NCI-H526 (cell line): ENCODE data around the gene ATXN1.
"Not testable (repeated sequence)": the region's sequence is repeated elsewhere in the genome, so short reads cannot be mapped to it uniquely, and the experiment has no call there.

Source experiments
- DNase-seq, 2 experiments: peaks; one replicate each; lab custom pipeline; 2025; lab: John Stamatoyannopoulos, UW

Gene ATXN1

DNA sequence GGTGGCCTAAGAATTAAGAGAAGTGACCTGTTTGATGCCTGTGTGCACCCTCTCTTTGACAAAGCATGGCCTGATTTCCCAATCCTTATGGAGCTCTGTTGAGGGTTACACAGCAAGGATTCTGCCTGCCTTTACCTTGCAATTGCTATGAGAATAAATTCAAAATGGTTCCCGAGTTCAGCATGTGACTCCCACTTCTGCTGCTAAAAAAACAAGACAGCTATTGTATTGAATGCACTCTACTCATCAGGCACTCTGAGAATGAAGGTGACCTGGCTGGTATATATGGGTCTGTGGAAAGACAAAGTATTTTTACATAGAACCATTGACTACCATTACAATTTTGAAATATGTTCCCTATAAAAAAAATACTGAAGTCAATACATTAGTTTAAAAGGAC lies 190.3 kb downstream of the ATXN1 start:
- DNase-seq, result no peak

DNA sequence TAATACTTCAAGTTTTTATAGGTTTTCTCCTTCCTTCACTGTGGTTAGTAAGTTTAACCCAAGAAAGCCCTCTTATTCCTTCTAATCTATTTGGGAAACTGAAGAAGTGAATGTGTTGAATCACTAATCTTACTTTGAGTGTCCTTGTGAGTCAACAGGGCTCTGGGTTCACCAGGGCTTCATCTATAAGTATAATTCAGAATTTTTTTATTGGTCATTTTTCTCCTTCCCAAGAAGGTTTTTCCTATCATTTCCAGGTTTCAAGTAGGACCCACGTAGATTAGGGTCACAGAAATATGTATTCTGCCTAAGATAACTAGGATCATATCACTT lies 191.1 kb downstream of the ATXN1 start:
- no peak for DNase-seq

DNA sequence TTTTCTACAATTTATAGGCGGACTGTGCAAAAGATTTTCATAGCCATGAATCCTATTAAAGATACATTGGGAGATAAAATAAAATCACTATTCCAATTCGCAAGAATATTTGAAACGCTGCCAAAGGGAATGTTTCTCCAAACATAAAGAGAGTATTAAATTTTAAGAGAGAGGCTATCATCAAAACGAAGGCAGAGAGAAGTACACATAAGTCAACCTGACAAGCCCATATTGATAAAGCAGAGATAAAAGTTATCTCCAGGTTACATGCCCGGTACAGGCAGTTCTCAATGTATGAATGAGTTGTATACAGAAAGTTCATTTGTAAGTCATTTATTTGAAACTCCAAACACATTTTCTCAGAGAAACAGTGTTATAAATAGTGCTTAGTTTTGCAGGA lies 193.1 kb downstream of the ATXN1 start:
- no peak for DNase-seq

DNA sequence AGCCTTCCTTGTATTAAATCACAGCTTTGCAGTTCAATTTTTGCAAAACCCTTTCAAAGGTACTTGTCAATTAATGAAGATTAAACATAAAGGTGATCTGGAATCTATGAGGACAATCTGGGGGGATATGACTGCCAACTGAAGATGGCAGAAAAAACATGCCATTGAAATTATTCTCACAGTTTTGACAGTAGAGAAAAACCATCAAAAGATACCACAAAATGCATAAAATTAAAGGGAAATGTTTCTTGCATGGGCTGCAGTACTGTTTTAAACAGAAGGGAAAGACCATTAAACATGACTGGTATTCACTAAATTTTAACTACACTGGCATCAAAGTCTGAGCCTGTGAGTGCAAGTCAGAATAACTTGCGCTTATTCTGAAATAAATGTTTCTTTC lies 194.2 kb downstream of the ATXN1 start:
- no peak for DNase-seq

DNA sequence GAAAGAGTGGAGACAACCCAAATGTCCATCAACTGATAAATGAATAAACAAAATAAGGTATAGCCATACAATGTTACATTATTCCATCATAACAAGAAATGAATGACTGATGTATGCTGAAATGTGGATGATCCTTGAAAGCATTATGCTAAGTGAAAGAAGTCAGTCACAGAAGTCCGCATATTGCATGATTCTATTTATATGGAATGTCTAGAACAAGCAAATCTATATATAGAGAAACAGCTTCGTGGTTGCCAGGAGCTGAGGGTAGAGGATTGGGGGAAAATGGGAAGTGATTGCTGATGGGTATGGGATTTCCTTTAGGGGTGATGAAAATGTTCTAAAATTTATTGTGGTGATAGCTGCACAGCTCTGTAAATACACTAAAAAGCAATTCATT lies 196.8 kb downstream of the ATXN1 start:
- DNase-seq, result no peak

DNA sequence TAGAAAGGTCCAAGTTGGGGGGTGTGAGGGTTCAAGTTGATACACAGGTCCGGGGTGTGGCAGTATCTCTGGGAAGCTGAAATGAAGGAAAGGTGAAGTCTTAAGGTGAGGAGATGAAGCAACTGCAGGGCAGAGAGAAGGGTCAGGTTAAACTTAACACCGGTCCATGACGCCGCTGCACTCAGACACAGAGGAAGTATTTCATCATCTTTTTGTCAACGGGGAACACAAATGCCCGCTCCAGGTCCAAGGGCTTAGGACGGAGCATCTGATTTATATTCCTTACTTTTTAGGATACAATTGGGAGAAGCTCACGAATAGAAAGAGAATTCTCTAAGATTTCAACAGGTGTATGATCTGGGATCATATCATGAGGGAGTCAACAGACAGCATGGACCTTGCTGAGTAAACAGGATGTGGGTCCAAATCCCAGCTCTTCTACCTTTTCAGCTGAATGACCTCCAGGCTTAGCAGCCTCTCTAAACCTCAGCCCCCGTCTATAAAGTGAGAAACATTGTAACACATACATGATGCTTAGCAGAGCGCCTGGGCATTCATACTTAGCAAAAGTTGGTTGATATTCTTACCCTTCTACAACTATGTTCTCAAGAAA lies 197.5 kb downstream of the ATXN1 start:
- DNase-seq, result no peak

DNA sequence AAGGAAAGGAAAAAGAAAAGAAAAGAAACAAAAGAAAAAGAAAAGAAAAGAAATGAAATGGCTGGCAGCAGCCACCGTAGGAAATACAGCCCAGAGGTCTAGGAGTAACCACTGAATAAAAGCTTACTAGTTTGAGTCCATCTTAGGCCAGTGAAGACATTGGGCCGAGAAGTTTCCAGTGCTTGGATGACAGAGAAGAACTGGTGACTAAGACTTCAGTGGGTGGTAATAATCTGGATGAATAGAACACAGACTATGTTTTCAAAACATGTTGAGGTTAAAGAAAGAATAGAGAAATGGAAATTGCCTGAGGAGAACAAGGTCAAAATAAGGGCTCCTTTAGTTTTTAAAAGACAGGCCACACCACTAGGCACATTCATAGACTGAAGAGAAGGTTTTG lies 198.8 kb downstream of the ATXN1 start:
- DNase-seq, result no peak

DNA sequence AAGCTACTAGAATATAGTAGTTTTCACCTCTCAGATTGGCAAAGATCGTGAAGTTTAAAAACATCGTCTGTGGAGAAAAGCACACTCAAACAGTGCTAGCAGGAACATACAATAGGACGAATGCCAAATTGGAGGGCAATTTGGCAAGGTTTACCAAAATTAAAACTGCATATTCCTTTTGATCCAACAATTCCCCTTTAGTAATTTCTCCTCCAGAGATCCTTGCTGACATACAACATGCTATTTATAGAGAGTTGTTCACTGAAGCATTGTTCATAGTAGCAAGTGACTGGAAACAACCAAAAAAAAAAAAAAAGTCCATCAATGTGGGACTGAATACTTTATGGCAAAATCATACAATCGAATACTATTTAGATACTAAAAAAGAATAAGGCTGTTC lies 202.2 kb downstream of the ATXN1 start:
- DNase-seq, result no peak

DNA sequence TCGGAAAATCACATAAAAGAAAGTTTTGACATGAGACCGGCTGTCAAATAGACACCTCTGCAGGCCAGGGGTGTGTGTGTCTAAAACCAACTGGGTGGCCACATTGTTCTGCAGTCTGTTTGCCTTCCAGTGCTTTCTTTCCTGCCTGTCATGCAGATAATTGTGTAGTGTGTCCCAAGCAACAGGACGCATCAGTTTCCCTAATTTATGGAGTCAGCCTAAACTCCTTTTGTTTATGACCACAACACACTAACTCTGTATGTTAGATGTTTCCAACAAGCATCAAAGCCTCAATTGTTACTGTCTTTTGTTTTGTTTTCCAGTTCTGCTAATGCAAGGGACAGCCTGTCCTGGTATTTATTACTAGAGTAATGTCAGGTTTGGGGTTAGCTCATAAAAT lies 205.7 kb downstream of the ATXN1 start:
- no peak for DNase-seq

DNA sequence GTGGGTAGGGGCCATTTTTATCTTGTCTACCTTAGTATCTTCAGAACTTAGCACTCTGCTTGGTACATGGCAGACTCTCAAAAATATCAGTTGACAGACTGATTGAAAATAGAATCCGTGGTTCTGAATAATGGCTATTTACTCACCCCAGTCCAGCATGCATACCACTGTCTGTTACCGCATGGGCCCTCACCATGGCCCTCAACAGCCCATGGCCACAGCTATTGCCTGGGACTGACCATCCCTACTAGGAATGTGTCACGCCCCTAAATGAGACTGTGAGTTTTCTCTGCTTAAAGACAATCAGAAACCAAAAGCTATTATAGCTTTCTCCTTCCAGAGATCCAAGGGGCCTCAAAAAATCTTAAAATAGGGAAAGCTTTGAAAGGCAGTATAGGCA lies 207.7 kb downstream of the ATXN1 start:
- DNase-seq, result no peak

DNA sequence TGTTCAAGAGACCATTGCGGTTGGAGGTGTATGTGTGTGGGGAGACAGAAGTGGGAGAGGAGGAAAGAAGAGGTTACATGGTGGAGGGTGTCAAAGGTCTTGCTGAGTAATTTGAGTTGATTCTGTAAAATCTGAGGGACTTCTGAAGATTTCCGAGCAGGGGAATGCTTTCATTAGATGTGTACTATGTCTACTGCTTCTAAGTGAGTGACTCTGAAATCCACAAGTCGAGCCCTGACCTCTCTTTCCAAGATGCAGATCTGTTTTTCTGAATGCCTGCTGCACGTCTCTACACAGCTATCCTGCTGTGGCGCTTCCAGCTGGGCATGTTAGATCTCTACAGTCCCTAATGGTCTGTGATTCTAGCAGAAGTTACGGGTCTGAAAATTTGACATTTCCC lies 209.8 kb downstream of the ATXN1 start:
- DNase-seq, result no peak

DNA sequence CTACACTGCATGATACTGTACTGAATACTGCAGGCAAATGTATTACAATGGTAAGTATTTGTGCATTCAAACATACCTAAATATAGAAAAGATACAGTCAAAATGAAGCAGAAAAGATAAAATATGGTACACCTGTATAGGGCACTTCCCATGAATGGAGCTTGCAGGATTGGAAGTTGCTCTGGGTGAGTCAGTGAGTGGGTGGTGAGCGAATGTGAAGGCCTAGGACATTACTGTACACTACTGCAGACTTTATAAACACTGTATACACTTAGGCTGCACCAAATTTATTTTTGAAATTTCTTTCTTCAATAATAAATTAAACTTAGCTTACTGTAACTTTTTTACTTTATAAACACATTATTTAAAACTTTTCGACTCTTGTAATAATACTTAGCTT lies 213.1 kb downstream of the ATXN1 start:
- DNase-seq, result no peak

DNA sequence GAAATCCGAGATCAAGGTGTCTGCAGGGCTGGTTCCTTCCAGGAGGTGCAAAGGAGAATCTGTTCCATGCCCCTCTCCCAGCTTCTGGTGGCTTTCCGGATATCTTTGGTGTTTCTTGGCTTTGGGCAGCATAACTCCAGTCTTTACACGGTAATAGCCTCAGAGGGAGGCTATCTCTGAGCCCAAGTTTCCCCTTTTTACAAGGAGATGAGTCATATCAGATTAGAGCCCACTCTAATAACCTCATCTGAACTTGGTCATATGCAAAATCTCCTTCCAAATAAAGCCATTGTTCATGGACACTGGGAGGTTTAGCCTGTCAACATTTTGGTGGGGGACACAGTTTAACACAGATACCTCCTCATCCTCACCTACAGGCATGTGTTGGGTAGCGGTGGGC lies 213.7 kb downstream of the ATXN1 start:
- no peak for DNase-seq

DNA sequence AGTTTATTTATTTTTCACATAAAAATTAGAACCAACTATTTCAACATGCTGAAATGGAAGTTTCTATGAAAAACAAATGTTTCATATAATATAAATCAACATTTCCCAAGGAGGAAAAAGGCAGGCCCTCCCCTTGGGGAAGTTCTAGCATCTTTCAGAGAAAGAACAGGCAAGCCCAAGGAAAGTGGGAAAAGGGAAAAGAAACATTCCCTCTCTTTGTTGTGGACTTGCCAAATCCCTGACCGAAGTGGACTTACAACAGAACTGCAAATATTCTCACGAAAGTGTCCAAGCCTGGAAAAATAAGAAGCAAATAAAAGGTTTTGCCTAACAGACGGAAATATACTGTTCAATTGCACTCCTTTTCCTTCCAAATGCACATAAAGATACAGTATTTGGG lies 214.4 kb downstream of the ATXN1 start:
- no peak for DNase-seq

DNA sequence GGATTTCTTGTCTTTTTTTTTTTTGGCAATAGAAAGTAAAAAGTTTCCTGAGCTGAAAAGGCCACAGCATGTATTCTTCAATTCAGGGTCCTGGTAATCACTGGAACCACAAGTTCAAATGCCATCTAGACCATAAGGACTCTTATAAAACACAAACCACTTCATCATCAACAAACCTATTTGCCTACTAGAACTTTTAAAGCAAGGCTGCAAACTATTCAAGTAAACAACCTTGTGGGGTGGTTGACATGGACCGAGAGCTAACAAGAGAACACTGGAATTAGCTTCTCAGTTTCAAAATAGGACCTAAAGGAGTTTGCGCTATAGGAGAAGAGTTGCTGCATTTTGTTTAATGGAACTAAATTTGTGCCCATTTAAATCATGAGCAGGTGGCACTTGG lies 215.9 kb downstream of the ATXN1 start:
- DNase-seq, result no peak

DNA sequence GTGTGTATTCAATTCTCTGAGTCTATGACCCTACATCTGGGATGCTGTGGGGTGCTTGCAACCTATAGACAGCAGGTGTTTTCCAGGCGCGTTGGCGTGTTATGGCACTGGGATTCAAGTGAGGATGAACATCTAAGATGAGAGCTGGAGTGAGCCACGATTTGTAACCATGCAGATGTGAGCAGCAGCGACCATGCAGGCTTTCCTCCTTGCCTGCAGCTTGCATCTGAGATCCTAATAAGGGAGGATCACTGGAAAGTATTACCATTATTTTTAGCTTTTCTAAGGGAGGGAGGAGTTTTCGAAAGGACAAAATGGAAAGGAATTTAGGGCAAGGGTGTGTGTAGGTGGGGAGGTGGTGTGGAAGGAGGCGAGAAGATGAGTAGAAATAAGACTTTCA lies 216.7 kb downstream of the ATXN1 start:
- DNase-seq, result no peak

DNA sequence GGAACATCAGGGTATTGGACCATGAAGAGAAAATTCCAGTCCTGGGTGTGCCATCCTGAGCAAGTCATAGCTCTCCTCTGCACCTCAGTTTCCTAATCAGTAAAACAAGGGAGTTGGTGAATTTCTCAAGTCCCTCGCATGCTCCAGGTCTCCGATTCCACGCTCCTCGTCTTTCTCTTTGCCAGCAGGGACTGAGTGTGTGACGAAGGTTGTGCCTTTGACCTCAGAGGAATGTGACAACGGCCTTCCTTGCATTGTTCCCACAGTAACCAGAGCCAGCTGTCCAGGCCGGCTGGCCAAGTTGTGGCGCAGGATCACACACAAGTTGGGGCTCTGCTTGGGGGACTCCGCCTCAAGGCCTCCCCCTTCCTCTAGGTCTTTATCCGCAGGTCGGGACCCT lies 217.3 kb downstream of the ATXN1 start:
- no peak for DNase-seq

DNA sequence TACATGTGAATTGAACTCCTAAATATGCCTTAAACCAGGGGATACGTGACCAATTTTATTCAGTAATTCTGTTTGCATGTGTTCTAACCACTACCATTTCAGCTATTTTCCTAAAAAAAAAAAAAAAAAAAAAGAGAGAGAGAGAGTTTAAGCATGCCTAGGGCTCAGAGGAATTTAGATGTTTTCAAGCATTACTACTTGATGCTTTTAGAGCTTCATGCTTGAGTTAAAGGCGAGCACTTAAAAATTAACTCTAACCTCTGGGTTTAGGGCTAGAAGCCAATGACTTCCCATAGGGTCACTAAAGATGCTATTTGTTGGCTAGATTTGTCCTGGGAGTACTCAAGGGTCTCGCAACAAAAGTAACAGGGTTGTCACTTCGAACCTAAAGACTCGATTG lies 217.7 kb downstream of the ATXN1 start:
- no peak for DNase-seq

DNA sequence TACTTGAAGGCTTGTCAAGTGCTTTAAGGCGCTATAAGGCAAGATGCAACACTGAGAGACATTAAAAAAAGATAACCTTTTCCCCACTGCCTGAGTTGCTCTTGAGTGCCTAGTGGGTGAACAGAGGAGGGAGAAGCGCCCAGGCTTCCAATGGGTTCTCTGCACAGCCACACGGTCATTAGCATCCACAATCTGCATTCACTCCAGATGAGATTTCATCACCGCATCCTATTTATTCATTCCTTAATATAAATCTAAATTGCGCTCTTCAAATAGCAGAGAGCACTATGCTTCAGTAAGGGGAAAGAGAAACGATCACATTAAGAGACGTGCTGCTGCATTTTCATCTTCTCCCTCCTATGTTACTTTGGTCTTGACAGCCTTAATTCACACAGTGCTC lies 219.2 kb downstream of the ATXN1 start:
- no peak for DNase-seq

DNA sequence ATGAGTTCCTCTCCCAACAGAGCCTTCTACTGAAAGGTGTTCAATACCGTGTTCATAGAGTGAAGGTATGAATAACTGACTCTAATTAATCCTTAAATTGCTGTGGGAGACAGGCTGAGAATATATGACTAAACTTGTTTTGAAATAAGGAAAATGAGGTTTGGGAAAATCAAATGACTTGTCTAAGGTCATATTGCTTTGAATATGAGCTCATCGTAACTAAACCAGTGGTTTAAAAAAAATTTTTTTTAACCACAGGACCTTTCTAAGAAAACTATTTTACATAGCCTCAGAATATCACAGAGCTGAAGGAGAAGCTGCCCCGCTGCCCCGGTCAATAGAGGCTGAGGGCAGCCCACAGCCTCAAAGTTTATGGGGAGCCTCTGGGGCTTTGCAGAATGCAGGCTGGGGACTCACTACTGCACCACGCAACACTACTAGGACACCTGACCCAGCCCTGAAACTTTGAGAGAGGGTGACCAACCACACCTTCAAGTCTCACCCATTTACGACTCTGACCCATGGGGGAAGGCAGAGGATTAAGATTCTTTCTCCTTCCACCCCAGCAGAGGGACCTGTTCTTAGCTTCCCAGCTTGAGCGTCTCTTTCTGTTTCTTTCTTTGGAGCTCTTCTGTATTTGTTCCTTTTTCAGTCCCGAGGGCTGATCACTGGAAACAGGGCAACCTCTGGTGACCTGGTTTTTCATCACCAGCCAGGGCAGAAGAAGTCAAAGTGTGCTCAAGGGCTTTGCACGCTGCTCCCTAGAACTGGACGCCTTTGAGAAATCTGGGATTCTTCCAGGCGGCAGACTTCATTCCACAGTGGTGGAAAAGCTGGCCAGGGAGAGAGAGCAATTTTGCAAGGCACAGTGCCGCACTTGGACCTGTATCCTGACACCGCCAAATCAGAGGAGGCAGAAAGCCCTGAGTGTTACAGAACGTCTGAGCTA lies 220.2 kb downstream of the ATXN1 start:
- no peak for DNase-seq

DNA sequence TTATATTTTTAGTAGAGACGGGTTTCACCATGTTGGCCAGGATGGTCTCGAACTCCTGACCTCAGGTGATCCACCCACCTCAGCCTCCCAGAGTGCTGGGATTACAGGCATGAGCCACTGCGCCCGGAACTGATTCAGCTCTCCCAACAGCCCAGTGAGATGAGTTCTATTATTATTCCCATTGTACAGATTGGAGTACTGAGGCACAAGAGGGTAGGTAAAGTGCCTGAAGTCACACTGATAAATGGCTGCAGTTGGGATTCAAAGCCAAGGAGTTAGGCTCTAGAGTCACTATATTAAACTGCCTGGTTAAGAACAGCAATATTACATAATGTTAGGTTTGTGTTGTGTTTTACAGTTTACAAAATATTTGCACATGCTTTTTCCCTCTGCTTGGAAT lies 220.9 kb downstream of the ATXN1 start:
- DNase-seq, result not testable (repeated sequence)

DNA sequence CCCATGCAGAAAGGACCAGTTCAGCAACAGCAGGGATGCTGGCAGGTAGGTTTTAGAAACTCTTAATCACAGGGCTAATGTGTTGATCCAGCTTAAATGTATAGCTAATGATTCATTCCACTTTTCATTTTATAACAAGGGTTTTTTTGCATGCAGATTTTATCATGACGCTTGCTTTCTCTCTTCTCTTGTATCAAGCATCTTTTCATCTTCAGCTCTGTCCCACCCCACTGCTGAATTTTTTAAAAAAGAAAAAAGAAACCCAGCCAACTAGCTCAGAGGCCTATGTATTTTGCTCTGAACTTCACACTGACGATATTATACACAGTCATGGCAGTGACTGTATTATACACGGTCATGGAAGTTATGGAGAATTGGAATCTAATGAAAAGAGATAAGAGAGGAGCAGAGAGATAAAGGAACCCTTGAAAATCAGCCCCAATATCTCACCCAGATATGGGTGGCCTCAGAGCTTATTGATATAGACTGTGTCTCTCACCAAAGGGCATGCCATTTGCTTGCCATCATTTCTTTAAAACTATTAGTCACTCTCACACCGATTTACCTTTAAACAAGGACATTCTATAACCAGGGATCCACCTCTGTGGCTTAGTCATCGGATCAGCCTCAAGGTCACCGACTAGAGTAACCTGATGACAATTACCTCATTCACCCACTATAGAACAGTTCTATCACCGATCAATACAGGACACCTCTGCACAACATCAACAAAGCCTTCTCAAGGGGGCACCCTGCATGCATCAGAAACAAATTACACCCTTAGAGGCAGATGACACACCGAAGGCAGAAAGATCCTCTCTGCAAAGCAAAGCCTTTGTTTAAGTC lies 222.0 kb downstream of the ATXN1 start:
- DNase-seq, result no peak

DNA sequence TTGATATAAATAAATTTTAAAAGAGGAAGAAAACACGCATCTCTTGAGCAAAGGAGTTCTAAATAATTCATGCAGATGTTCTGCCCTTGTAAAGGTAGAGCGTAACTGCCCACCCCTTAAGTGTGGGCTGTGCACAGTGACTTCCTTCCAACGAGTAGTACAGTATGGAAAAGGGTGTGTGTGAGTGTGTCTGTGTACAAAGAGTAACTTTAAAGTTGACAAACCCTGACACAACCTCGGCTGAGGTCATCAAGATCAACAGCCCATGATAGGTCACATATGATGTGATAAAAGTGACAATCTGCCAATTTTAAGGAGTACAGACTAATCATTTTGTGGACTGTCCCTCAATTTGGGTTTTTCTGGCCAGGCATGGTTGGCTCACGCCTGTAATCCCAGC lies 225.7 kb downstream of the ATXN1 start:
- no peak for DNase-seq
